NCI-H146 (cell line): Measurements from ENCODE around the gene AMIGO2.

Source experiments
- DNase-seq: peaks from one replicate; lab custom pipeline; 2025; lab: John Stamatoyannopoulos, UW

AMIGO2 gene

GRCh38 chr12:47033789-47034555 is 45.8 kb downstream of the AMIGO2 start:
- DNase-seq = no peak

- no peak for DNase-seq
Observed at GRCh38 chr12:47033081-47033480, 46.7 kb downstream of the AMIGO2 start.

GRCh38 chr12:47032644-47033043 is 47.1 kb downstream of the AMIGO2 start:
- DNase-seq = peak; percentile 24

GRCh38 chr12:47029903-47030302 is 49.9 kb downstream of the AMIGO2 start:
- no peak for DNase-seq

- no peak for DNase-seq
Observed at GRCh38 chr12:47028981-47029708, 50.6 kb downstream of the AMIGO2 start.

- DNase-seq = no peak
Observed at GRCh38 chr12:47028186-47028585, 51.6 kb downstream of the AMIGO2 start.
